ENCODE data around the gene SPINK13. TPM values are rescaled to one million over a fixed set of nuclear protein-coding genes. Genes with fewer than 3 reads are reported as not detected.
A peak's percentile ranks its signal among the peaks of the same experiment; 100 is the strongest.

Gene SPINK13
- total and polyA plus RNA-seq, 9 of the 15 experiments (the other 6 are each of a cell fraction or from before 2014, with no cell fraction given) = 0.07 TPM; not detected in 8

DNA sequence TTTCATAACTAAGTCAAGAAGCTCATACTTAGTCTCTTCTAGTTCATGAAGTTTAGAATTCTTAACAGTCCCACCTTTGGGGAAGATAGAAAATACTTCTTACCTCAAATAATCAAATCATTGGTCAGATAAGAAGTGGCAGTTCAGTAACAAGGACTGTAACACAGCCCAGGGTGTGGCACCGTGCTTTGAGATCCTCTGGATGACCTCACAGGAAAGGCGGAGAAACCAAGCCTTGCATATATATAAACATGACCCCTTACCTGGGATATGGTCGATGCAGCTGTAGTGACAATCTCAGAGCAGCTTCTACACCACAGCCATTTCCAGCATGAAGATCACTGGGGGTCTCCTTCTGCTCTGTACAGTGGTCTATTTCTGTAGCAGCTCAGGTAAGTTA, 43.6 kb downstream of the SPINK13 start, which contains the start of gene SPINK7:
TSS of gene SPINK7 (plus strand) at position 271 of the 400 bp plus-strand sequence. CDS start at position 332, 61 bp downstream.
- in situ Hi-C loops (cut with MboI) = no loop called here

DNA sequence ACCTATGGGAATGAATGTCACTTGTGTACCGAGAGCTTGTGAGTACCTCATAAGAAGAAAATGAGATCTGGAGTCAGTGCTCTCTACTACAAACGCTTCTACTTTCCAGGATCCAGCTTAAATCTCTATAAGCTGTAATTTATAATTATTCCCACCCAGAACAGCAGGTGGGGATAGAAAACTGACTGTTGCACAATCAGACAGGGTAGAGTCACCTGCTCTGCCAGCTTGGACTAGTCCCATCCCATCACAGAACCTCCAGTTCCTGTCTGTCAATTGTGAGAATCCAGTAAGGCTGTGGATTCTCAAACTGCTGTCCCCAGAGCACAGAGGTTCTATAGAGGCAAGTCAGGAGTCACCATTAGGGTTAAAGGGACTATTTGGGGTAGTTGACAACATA, 45.6 kb downstream of the SPINK13 start:
- Histone ChIP-seq H3K27ac (ENCODE audit: extremely low read depth, low read depth, low read length) (no peak overlapping the region), H2AFZ (ENCODE audit: low read depth, low read length) (no peak overlapping the region), H3K79me2 (ENCODE audit: control insufficient read depth, insufficient read depth, low read length) (no peaks in the 10 kb centered on the region), H3K27me3 (ENCODE audit: control insufficient read depth in 2 of 2, insufficient read depth in 2 of 2, low read length in 2 of 2) (no peaks in the 10 kb centered on the region), H3K9me3 (replicated peaks; ENCODE audit: control insufficient read depth, insufficient read depth, low read depth, low read length) (0 out of 2 replicates have a peak, but pooled peaks cover under 1% of the 10 kb centered on the region), H3K4me3 (no peak overlapping the region), H3K9me1 (ENCODE audit: control insufficient read depth, insufficient read depth, low read length) (no peaks in the 10 kb centered on the region), H3K36me3 (ENCODE audit: control insufficient read depth, insufficient read depth, low read length) (no peaks in the 10 kb centered on the region), H3K4me1 (replicated peaks in 1 of 2; ENCODE audit: control insufficient read depth in 2 of 2, insufficient read depth in 2 of 2, low read length in 2 of 2) (no peaks in the 10 kb centered on the region), H4K20me1 (replicated peaks; ENCODE audit: control insufficient read depth, insufficient read depth, low read length) (no peaks in the 10 kb centered on the region), H3K9ac (ENCODE audit: insufficient read depth in 1 of 2, low read depth in 2 of 2, low read length in 2 of 2) (no peak overlapping the region), H3K4me2 (ENCODE audit: insufficient read depth, low read length) (no peak overlapping the region)
- DNase-seq (ENCODE audit: extremely low read depth in 1 of 4, low spot score in 3 of 4) (no peak), ATAC-seq (peak; percentile 56; the same call in 2 of the 3 replicates), FAIRE-seq (no peak)
- ChIA-PET CTCF (ENCODE audit: low intra/inter-chr PET ratio) (no interaction called here), POLR2A (interaction anchor here (0.6 kb wide), 1 partner anchor 524 kb away, joined by 3 read pairs; no protein-coding TSS in a partner anchor)
- in situ Hi-C loops (cut with MboI) = no loop called here
- BruUV-seq (replicated peaks) = no TSS peak
- intact Hi-C loops (cut with micrococcal nuclease) = no loop called here
- WGBS (ENCODE audit: insufficient coverage, low coverage, missing lambda C conversion rate) = 0% methylated on average over 2 of the region's 2 CpGs
- TF ChIP-seq ZNF316 (IDR thresholded peaks at IDR 0.05) (no peak), CEBPG (CRISPR knock-in tag; IDR thresholded peaks at IDR 0.05) (no peak), CEBPG (tag; conservative IDR thresholded peaks at IDR 0.05 in 1 of 2, IDR thresholded peaks at IDR 0.05 in 1 of 2) (0 out of 4 replicates have a peak, but pooled peaks of 1 of the 2 experiments have one; percentile 35), TGIF2 (CRISPR knock-in tag; IDR thresholded peaks at IDR 0.05) (no peak), RAD21 (CRISPR knock-in tag; conservative IDR thresholded peaks at IDR 0.05 in 1 of 2, IDR thresholded peaks at IDR 0.05 in 1 of 2) (peak in 1 of 2 experiments; percentile 38; a peak in 1 of 4 replicates), NR2C2 (CRISPR knock-in tag; IDR thresholded peaks at IDR 0.05) (no peak), NR2C2 (tag; IDR thresholded peaks at IDR 0.05) (no peak), POU5F1 (IDR thresholded peaks at IDR 0.05; ENCODE audit: borderline replicate concordance, low read depth, low read length, partially characterized antibody) (no peak), ZNF143 (CRISPR knock-in tag; IDR thresholded peaks at IDR 0.05) (no peak), HSF4 (CRISPR knock-in tag; IDR thresholded peaks at IDR 0.05; ENCODE audit: borderline replicate concordance) (no peak), HDAC1 (IDR thresholded peaks at IDR 0.05) (no peak), XRCC4 (IDR thresholded peaks at IDR 0.05; ENCODE audit: extremely low read depth, insufficient read depth, insufficient read length) (no peak)
- TF ChIP-seq, protein P1, sequence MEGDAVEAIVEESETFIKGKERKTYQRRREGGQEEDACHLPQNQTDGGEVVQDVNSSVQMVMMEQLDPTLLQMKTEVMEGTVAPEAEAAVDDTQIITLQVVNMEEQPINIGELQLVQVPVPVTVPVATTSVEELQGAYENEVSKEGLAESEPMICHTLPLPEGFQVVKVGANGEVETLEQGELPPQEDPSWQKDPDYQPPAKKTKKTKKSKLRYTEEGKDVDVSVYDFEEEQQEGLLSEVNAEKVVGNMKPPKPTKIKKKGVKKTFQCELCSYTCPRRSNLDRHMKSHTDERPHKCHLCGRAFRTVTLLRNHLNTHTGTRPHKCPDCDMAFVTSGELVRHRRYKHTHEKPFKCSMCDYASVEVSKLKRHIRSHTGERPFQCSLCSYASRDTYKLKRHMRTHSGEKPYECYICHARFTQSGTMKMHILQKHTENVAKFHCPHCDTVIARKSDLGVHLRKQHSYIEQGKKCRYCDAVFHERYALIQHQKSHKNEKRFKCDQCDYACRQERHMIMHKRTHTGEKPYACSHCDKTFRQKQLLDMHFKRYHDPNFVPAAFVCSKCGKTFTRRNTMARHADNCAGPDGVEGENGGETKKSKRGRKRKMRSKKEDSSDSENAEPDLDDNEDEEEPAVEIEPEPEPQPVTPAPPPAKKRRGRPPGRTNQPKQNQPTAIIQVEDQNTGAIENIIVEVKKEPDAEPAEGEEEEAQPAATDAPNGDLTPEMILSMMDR (IDR thresholded peaks at IDR 0.05 in 2 of 3, conservative IDR thresholded peaks at IDR 0.05 in 1 of 3; ENCODE audit: insufficient read depth in 2 of 3, low read depth in 1 of 3, low read length in 3 of 3) = peak in 1 of 3 experiments; percentile 13; a peak in 1 of 6 replicates

More for the DNA sequence above, 43.6 kb downstream of the SPINK13 start, which contains the start of gene SPINK7:
- no peaks in the 10 kb centered on the region for H3K27me3 ChIP-seq (ENCODE audit: control insufficient read depth in 2 of 2, insufficient read depth in 2 of 2, low read length in 2 of 2)
- ChIA-PET CTCF (ENCODE audit: low intra/inter-chr PET ratio) (no interaction called here), POLR2A (no interaction called here)
- no peaks in the 10 kb centered on the region for H4K20me1 ChIP-seq (replicated peaks; ENCODE audit: control insufficient read depth, insufficient read depth, low read length)
- no peak within 1 kb of the TSS for H3K27ac ChIP-seq (ENCODE audit: extremely low read depth, low read depth, low read length)
- no TSS peak for BruUV-seq (replicated peaks)
- no peaks in the 10 kb centered on the region for H3K9me1 ChIP-seq (ENCODE audit: control insufficient read depth, insufficient read depth, low read length)
- 0 out of 2 replicates have a peak, but pooled peaks cover 2% of the 10 kb centered on the region for H3K9me3 ChIP-seq (replicated peaks; ENCODE audit: control insufficient read depth, insufficient read depth, low read depth, low read length)
- no peak within 1 kb of the TSS for H3K4me3 ChIP-seq
- FAIRE-seq (no peak), ATAC-seq (no peak), DNase-seq (ENCODE audit: extremely low read depth in 1 of 4, low spot score in 3 of 4) (no peak)
- 0% methylated on average over 3 of the region's 3 CpGs for WGBS (ENCODE audit: insufficient coverage, low coverage, missing lambda C conversion rate)
- no peaks in the 10 kb centered on the region for H3K36me3 ChIP-seq (ENCODE audit: control insufficient read depth, insufficient read depth, low read length)
- no peak within 1 kb of the TSS for H3K4me2 ChIP-seq (ENCODE audit: insufficient read depth, low read length)
- no peaks in the 10 kb centered on the region for H3K79me2 ChIP-seq (ENCODE audit: control insufficient read depth, insufficient read depth, low read length)
- H3K9ac ChIP-seq (ENCODE audit: insufficient read depth in 1 of 2, low read depth in 2 of 2, low read length in 2 of 2) = no peak within 1 kb of the TSS
- intact Hi-C loops (cut with micrococcal nuclease) = no loop called here
- H3K4me1 ChIP-seq (replicated peaks in 1 of 2; ENCODE audit: control insufficient read depth in 2 of 2, insufficient read depth in 2 of 2, low read length in 2 of 2) = no peaks in the 10 kb centered on the region
- no peak for TF ChIP-seq FOS (IDR thresholded peaks at IDR 0.05; ENCODE audit: extremely low read depth, insufficient read length)
- no peak within 1 kb of the TSS for H2AFZ ChIP-seq (ENCODE audit: low read depth, low read length)
